Measurements from ENCODE around the gene RAP1GAP2.

DNA sequence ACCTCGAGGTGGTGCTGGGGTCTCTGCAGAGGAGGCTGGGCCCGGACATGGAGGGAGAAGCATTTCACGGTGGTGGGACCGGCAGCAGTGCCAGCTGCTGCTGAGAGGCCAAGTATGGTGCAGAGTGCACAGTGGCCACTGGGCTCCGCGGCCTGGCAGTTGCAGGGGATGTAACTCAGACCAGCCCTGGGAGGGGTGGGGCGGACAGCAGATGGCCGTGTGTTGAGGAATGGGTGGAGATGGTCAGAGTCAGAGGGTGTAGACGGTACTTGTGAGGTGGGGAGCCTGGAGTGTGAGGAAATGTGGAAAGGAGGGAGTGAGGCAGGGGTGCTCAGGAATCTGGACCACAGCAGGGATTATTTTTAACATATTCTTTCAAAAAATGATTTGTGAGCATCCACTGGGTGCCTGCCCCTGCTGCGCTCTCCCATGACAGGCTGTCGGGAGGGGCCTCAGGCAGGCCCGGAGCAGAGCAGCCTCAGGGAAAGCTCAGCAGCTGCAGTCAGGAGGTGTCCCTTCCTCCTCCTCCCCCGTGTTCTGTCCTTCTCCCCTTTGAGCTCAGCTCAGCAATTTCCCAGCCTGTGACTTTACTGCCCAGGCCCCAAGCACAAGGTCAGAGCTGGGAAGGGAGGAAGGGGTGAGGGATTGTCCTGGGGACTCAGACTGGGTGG lies 113.1 kb downstream of the RAP1GAP2 start:
- TF ChIP-seq CTCF (IDR thresholded peaks at IDR 0.05) (no peak), POLR2A (IDR thresholded peaks at IDR 0.05) (no peak)
